Measurements from ENCODE around the gene DHX9.

GRCh38 chr1:182877331-182877730 lies 38.2 kb downstream of the DHX9 start:
- TF ChIP-seq, protein P1, sequence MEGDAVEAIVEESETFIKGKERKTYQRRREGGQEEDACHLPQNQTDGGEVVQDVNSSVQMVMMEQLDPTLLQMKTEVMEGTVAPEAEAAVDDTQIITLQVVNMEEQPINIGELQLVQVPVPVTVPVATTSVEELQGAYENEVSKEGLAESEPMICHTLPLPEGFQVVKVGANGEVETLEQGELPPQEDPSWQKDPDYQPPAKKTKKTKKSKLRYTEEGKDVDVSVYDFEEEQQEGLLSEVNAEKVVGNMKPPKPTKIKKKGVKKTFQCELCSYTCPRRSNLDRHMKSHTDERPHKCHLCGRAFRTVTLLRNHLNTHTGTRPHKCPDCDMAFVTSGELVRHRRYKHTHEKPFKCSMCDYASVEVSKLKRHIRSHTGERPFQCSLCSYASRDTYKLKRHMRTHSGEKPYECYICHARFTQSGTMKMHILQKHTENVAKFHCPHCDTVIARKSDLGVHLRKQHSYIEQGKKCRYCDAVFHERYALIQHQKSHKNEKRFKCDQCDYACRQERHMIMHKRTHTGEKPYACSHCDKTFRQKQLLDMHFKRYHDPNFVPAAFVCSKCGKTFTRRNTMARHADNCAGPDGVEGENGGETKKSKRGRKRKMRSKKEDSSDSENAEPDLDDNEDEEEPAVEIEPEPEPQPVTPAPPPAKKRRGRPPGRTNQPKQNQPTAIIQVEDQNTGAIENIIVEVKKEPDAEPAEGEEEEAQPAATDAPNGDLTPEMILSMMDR (IDR thresholded peaks at IDR 0.05): no peak
- no peak for TF ChIP-seq POLR2A (IDR thresholded peaks at IDR 0.05)

Data from body of pancreas (tissue), 4 donors.